Measurements from ENCODE around the gene JMJD8.
A peak's percentile ranks its signal among the peaks of the same experiment; 100 is the strongest.

The JMJD8 gene

GRCh38 chr16:669666-670065, 14.5 kb downstream of the JMJD8 start:
- no peak for DNase-seq (ENCODE audit: low read depth)
- H3K4me3 ChIP-seq (ENCODE audit: low read length): no peak overlapping the region
- TF ChIP-seq CTCF (IDR thresholded peaks at IDR 0.05; ENCODE audit: insufficient read depth, low read depth, low read length, missing control alignments): no peak

GRCh38 chr16:668519-669171, 15.5 kb downstream of the JMJD8 start:
- TF ChIP-seq CTCF (IDR thresholded peaks at IDR 0.05; ENCODE audit: insufficient read depth, low read depth, low read length, missing control alignments): no peak
- no peak for DNase-seq (ENCODE audit: low read depth)
- H3K4me3 ChIP-seq (ENCODE audit: low read length): peak overlapping the region; percentile 76

DNA sequence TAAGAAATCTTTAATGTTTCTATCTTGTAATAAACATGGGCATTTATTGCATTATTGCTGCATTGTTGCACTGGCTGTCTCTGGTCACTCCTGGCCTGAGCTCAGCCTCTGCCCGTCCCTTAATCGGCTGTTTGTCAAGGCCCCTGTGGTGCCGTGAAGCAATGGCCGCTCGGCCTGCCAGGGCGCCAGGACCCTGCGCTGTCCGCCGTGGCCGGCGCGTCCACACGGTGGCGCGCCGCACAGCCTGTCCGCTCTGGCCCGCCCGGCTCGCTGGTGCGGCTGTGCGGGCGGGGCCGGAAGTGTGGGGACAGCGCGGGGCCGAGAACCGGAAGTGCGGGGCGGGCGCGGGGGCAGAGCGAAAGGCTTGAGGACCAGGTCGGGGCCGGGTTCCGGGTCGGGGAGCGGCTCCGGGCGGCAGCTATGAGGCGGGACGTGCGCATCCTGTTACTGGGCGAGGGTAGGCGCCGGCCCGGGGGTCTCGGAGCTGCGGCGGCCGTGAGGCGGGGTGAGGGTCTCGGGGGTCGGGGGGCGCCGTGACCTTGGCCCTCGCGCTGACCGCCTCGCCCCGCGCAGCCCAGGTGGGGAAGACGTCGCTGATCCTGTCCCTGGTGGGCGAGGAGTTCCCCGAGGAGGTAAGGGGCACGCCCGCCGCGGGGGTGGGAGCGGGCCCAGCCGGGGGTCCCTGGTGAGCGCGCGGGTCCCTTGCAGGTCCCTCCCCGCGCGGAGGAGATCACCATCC, 16.2 kb downstream of the JMJD8 start, which contains the start of gene RHOT2:
TSS of gene RHOT2 (plus strand) at position 353 of the 739 bp plus-strand sequence. CDS start at position 421, 68 bp downstream.
- TF ChIP-seq CTCF (IDR thresholded peaks at IDR 0.05; ENCODE audit: insufficient read depth, low read depth, low read length, missing control alignments): peak; percentile 33
- DNase-seq (ENCODE audit: low read depth): peak; percentile 94
- H3K4me3 ChIP-seq (ENCODE audit: low read length): peak within 1 kb of the TSS; percentile 76

GRCh38 chr16:667113-667779, 16.9 kb downstream of the JMJD8 start:
- H3K4me3 ChIP-seq (ENCODE audit: low read length): no peak overlapping the region
- no peak for DNase-seq (ENCODE audit: low read depth)
- TF ChIP-seq CTCF (IDR thresholded peaks at IDR 0.05; ENCODE audit: insufficient read depth, low read depth, low read length, missing control alignments): no peak

DNA sequence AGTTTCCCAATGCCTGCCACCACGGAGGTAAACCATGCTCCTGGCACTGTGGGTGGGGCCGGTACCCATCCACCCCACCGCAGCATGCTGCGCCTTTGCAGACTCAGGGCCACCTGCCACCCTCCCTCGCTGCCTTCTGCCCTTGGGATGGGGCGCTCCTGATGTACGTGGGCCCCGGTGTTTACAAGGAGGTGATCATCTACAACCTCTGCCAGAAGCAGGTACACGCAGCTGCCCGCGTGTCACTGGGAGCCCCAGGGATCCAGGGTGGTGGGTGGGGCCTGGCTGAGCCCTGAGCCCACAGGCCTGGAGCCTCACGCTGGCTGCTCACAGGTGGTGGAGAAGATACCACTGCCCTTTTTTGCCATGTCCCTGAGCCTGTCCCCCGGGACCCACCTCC, 17.6 kb downstream of the JMJD8 start:
- no peak overlapping the region for H3K4me3 ChIP-seq (ENCODE audit: low read length)
- no peak for DNase-seq (ENCODE audit: low read depth)
- TF ChIP-seq CTCF (IDR thresholded peaks at IDR 0.05; ENCODE audit: insufficient read depth, low read depth, low read length, missing control alignments): no peak

GRCh38 chr16:662597-662996, 21.5 kb downstream of the JMJD8 start:
- TF ChIP-seq CTCF (IDR thresholded peaks at IDR 0.05; ENCODE audit: insufficient read depth, low read depth, low read length, missing control alignments): no peak
- DNase-seq (ENCODE audit: low read depth): no peak
- no peak overlapping the region for H3K4me3 ChIP-seq (ENCODE audit: low read length)
